AG10803 (cell line): Measurements from ENCODE around the gene PET100.

Experiments
- DNase-seq: peaks from one replicate; pipeline ENCODE4 v3.0.0; 2010; ENCODE audit warnings: low read depth
- H3K4me3 ChIP-seq: 2 replicates; pipeline ENCODE4 v1.5.1; 2011; ENCODE audit warnings: mild to moderate bottlenecking, low read length, control low read depth
- TF ChIP-seq, protein P1 (sequence below): conservative IDR thresholded peaks from 2 replicates; pipeline ENCODE4 v1.5.1; 2011; ENCODE audit warnings: mild to moderate bottlenecking, low read length, control low read depth, inconsistent platforms

PET100 gene

DNA sequence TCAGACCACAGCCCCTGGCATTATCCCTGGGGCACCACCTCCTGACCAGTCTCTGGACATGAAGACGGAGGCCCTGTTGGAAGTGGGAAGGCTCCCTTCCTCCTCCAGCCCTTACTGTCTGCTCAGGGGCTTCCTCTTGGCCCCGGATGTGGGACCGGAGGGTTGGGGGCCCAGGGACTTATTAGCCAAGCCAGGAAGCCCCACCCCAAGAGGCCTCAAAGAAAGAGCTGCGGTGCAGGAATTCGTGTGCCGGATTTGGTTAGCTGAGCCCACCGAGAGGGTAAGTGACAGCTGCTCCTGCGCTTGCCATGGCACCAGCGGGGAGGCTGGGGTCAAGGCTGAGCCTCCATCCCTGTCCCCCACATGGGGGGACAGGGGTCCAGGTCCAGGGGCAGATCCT is 39.2 kb downstream of the PET100 start, which contains the start of gene RETN:
RETN (plus strand) TSS at position 208 of the 400 bp plus-strand sequence. CDS start 278 bp downstream, outside the sequence.
- no peak for DNase-seq
- H3K4me3 ChIP-seq: no peak within 1 kb of the TSS
- TF ChIP-seq, protein P1, sequence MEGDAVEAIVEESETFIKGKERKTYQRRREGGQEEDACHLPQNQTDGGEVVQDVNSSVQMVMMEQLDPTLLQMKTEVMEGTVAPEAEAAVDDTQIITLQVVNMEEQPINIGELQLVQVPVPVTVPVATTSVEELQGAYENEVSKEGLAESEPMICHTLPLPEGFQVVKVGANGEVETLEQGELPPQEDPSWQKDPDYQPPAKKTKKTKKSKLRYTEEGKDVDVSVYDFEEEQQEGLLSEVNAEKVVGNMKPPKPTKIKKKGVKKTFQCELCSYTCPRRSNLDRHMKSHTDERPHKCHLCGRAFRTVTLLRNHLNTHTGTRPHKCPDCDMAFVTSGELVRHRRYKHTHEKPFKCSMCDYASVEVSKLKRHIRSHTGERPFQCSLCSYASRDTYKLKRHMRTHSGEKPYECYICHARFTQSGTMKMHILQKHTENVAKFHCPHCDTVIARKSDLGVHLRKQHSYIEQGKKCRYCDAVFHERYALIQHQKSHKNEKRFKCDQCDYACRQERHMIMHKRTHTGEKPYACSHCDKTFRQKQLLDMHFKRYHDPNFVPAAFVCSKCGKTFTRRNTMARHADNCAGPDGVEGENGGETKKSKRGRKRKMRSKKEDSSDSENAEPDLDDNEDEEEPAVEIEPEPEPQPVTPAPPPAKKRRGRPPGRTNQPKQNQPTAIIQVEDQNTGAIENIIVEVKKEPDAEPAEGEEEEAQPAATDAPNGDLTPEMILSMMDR: no peak

DNA sequence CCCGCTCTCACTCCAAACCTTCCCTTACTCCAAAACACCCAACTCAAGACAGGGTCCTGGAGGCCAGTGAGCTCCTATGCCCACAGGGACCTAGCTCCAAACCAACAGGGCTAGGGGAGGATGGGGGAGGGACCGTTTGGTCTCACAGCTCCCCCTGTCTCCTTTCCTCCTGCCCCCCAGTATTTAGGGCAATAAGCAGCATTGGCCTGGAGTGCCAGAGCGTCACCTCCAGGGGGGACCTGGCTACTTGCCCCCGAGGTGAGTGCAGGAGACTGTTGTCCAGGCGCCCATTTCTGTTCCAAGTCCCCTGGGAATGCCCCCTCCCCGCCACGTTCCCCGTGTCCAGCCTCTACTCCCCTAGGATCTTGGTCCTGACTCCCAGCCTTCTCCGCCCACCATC is 40.0 kb downstream of the PET100 start:
- DNase-seq: no peak
- no peak overlapping the region for H3K4me3 ChIP-seq
- TF ChIP-seq, protein P1: no peak

DNA sequence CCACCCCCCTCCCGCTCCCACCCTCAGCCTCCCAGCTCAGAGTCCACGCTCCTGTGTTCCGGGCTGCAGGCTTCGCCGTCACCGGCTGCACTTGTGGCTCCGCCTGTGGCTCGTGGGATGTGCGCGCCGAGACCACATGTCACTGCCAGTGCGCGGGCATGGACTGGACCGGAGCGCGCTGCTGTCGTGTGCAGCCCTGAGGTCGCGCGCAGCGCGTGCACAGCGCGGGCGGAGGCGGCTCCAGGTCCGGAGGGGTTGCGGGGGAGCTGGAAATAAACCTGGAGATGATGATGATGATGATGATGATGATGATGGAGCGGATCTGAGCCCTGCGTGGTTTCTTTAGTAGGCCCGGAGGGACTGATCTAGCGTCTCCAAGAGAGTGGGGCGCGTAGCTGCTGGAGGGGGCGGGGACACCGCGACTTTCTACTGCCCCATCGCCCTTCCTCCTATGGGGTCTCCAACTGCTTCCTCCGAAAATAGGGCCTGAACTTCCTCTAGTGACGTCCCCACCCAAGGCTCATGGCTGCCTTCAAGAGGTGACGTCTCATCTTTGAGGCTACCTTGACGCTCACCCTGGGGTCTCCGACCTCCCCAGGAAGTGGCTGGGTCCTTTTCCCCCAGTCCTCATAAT is 40.7 kb downstream of the PET100 start:
- no peak overlapping the region for H3K4me3 ChIP-seq
- TF ChIP-seq, protein P1: no peak
- no peak for DNase-seq

DNA sequence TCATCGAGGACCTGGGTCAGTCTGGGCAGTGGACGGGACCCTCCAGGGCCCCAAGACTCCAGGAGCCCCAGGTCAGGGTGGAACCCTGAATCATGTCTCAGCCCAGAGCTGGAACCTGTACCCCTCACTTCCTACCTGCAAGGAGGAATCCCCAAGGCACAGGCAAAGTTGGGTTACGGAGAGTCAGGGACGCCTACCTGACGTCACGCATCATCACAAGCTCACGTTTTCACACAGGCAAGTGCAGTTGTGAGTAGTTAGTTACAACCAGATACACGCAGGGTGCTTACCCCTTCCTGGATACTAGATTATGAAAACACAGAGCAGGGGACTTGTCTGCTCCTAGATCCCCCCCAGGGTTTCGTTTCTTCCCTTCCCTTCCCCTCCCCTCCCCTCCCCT is 41.2 kb downstream of the PET100 start:
- DNase-seq: no peak
- no peak overlapping the region for H3K4me3 ChIP-seq
- TF ChIP-seq, protein P1: no peak

DNA sequence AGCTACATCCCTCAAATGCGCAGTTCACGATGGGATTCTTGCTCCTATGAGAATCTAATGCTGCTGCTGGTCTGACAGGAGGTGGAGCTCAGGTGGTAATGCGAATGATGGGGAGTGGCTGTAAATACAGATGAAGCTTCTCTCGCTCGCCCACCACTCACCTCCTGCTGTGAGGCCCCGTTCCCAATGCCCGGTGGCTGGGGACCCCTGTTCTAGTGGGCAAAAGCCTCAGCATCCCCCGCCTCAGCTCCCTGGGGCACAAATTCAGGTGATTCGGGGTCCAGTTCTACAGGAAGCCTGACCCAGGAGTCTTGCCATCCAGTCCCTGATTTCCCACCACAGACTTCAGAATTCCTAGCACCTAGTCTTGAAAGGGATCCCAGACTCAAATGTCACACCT is 42.9 kb downstream of the PET100 start:
- DNase-seq: no peak
- TF ChIP-seq, protein P1: no peak
- no peak overlapping the region for H3K4me3 ChIP-seq

DNA sequence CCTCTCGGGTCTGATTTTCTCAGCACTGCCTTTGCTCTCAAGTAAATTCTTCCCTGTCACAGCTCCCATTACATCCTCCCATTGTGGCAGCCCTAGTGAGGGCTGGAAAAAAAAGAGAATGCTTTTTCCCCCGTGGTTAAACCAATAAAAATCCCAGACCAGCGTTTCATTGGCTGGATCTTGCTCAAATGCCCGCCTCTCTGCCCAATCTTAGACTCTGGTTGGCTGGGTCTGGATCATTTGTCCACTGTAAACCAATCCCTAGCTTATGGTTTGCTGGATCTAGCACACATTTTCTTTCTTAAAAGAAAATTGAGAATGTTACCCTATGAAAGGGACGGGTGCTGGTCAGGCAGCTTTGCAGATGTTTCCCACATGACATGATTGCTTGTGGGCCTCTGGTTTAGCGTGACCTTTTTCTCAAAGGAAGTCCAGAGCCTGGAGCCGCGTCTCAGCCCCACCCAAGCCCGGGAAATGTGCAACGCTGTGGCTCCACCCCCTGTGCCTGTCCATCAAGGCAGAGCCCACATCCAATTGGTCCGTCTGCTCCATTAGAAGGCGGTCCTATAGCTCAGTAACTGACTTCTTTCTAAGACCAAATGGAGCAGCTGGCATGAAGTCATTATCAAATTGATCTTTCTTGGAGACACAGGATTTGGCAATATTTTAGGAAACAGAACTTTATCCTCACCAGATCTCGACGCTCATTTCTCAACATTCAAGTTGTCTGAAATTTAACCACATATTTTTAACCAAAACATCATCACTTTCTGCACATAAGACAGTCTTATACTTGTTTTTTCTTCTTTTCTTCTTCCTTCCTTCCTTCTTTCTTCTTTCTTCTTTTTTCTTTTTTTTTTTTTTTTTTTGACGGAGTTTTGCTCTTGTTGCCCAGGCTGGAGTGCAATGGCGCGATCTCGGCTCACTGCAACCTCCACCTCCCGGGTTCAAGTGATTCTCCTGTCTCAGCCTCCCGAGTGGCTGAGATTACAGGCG is 44.7 kb downstream of the PET100 start:
- DNase-seq: peak; percentile 63
- TF ChIP-seq, protein P1: no peak
- no peak overlapping the region for H3K4me3 ChIP-seq
